Chondrocyte (in vitro differentiated cells): Measurements from ENCODE around the gene ACSM5. TPM values are rescaled to one million over a fixed set of nuclear protein-coding genes. Genes with fewer than 3 reads are reported as not detected.

ENCODE experiments used
- DNase-seq: peaks from one replicate; pipeline ENCODE4 v3.0.0; 2021; ENCODE audit warnings: mixed read lengths, low spot score
- H3K27ac Mint-ChIP-seq: one replicate; pipeline ENCODE4 v1.8.0; 2021; ENCODE audit warnings: mild to moderate bottlenecking, moderate library complexity, mixed read lengths; ENCODE audit not compliant: unreplicated experiment
- H3K27me3 Mint-ChIP-seq: 2 replicates; pipeline ENCODE4 v1.8.0; 2021; ENCODE audit warnings: low read depth, mixed read lengths
- H3K36me3 Mint-ChIP-seq: 2 replicates; pipeline ENCODE4 v1.8.0; 2021; ENCODE audit warnings: low read depth, mixed read lengths
- H3K4me1 Mint-ChIP-seq: 2 replicates; pipeline ENCODE4 v1.8.0; 2021; ENCODE audit warnings: low read depth, mild to moderate bottlenecking, mixed read lengths
- H3K4me3 Mint-ChIP-seq: one replicate; pipeline ENCODE4 v1.8.0; 2021; ENCODE audit warnings: mild to moderate bottlenecking, moderate library complexity, mixed read lengths; ENCODE audit not compliant: unreplicated experiment
- H3K9me3 Mint-ChIP-seq: 2 replicates; pipeline ENCODE4 v1.8.0; 2021; ENCODE audit warnings: low read depth, mixed read lengths
- CTCF ChIP-seq: fragments of 200-600 bp; sonication (generic); IDR thresholded peaks from 2 replicates; pipeline ENCODE4 v1.5.0; 2021; ENCODE audit warnings: antibody characterized with exemption, mild to moderate bottlenecking, moderate library complexity
- total RNA-seq: library from RNA; stranded (reverse); gene quantifications from 3 replicates; pipeline ENCODE4 v1.2.1, GENCODE V29; 2021

The ACSM5 gene
- total RNA-seq, 1 donor from 2014 or later = 2.1 TPM

GRCh38 chr16:20395946-20396345 is 13.4 kb upstream of the ACSM5 start:
- Mint-ChIP-seq H3K36me3 (no peaks in the 10 kb centered on the region), H3K9me3 (no peaks in the 10 kb centered on the region), H3K27me3 (no peaks in the 10 kb centered on the region), H3K4me3 (no peak overlapping the region), H3K4me1 (peaks cover 12% of the 10 kb centered on the region), H3K27ac (no peak overlapping the region)
- no peak for TF ChIP-seq CTCF
- no peak for DNase-seq

- no peak for TF ChIP-seq CTCF
- H3K36me3 Mint-ChIP-seq = no peaks in the 10 kb centered on the region
- DNase-seq = no peak
- no peaks in the 10 kb centered on the region for H3K27me3 Mint-ChIP-seq
- H3K4me3 Mint-ChIP-seq = no peak overlapping the region
- no peaks in the 10 kb centered on the region for H3K9me3 Mint-ChIP-seq
- H3K4me1 Mint-ChIP-seq = peaks cover 12% of the 10 kb centered on the region
- no peak overlapping the region for H3K27ac Mint-ChIP-seq
Measured at GRCh38 chr16:20396846-20397467, 12.4 kb upstream of the ACSM5 start.

- no peaks in the 10 kb centered on the region for H3K27me3 Mint-ChIP-seq
- H3K27ac Mint-ChIP-seq = no peak overlapping the region
- H3K36me3 Mint-ChIP-seq = no peaks in the 10 kb centered on the region
- no peak overlapping the region for H3K4me3 Mint-ChIP-seq
- peaks cover 12% of the 10 kb centered on the region for H3K4me1 Mint-ChIP-seq
- TF ChIP-seq CTCF = no peak
- no peak for DNase-seq
- H3K9me3 Mint-ChIP-seq = no peaks in the 10 kb centered on the region
Measured at GRCh38 chr16:20397468-20398074, 11.8 kb upstream of the ACSM5 start.

- no peak for DNase-seq
- no peaks in the 10 kb centered on the region for H3K36me3 Mint-ChIP-seq
- no peaks in the 10 kb centered on the region for H3K9me3 Mint-ChIP-seq
- no peak overlapping the region for H3K4me3 Mint-ChIP-seq
- TF ChIP-seq CTCF = no peak
- H3K27ac Mint-ChIP-seq = no peak overlapping the region
- H3K27me3 Mint-ChIP-seq = no peaks in the 10 kb centered on the region
- peaks cover 7% of the 10 kb centered on the region for H3K4me1 Mint-ChIP-seq
Measured at GRCh38 chr16:20398603-20399002, 10.7 kb upstream of the ACSM5 start.

- no peak for TF ChIP-seq CTCF
- Mint-ChIP-seq H3K4me1 (peaks cover 1% of the 10 kb centered on the region), H3K27ac (no peak overlapping the region), H3K36me3 (no peaks in the 10 kb centered on the region), H3K4me3 (no peak overlapping the region), H3K27me3 (no peaks in the 10 kb centered on the region), H3K9me3 (no peaks in the 10 kb centered on the region)
- no peak for DNase-seq
Measured at GRCh38 chr16:20399185-20399584, 10.1 kb upstream of the ACSM5 start.
